GM23248 (cell line): Measurements from ENCODE around the gene SPATA4.

ENCODE experiments used
- EZH2 ChIP-seq: fragments of 200-600 bp; sonication (generic); IDR thresholded peaks from 2 replicates; pipeline ENCODE4 v1.6.1; 2018; ENCODE audit warnings: antibody characterized with exemption, mild to moderate bottlenecking; ENCODE audit not compliant: insufficient read depth, poor library complexity, severe bottlenecking
- EZH2phosphoT487 ChIP-seq: fragments of 200-600 bp; sonication (generic); IDR thresholded peaks from 2 replicates; pipeline ENCODE4 v1.6.1; 2018; ENCODE audit warnings: antibody characterized with exemption, moderate library complexity, mild to moderate bottlenecking, low read depth; ENCODE audit not compliant: insufficient read depth

DNA sequence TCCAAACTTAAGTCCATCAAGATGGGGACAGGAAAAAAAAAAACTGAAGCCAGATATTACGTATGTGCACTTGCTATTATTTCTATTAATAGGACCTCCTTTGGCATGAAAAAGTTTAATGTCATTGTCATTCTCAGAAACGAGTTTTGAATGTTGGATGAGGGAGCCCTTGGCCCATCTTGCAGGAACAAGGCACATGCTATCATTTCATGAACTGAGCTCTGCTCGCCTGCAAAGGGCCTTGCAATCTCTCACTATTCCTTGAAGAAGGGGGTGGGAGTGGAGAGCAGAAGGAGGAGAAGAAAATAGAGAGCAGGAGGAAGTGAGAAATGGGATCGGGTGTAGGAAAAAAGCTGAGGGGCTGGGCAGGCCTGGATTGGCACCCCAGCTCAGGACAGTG lies 34.3 kb upstream of the SPATA4 start:
- TF ChIP-seq EZH2phosphoT487 (no peak), EZH2 (no peak)
